Measurements from ENCODE around the gene FAAP100. TPM values are rescaled to one million over a fixed set of nuclear protein-coding genes. Genes with fewer than 3 reads are reported as not detected.

The FAAP100 gene
- total and polyA plus RNA-seq, 3 donors from 2014 or later: 17.6 to 45.8 (median 42.6) TPM

DNA sequence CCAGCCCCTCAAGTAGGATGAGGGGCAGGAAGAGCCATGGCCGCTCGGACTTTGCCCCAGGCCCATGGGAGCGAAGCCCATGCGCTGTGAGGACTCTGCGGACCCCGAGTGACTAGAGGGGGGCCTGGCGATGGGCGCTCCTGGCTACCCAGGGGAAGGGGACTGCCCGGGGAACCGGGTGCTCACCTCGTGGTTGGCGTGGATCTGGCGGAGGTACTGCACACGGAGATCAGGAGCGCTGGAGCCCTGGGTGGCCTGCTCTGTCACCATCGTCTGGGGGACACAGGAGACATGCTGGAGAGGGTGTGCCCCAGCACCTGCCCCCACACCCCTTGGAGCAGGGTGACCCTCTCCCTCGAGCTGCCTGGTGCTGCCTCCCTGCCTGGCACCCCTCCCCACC is 11.0 kb downstream of the FAAP100 start:
- intact Hi-C loops (cut with DNase I; ENCODE audit: low total_unique reads): no loop called here
- Histone ChIP-seq H3K36me3 (ENCODE audit: low read depth, missing control alignments) (no peaks in the 10 kb centered on the region), H3K4me3 (no peak overlapping the region), H3K27ac (no peak overlapping the region), H3K4me1 (peaks cover 6% of the 10 kb centered on the region), H3K27me3 (no peaks in the 10 kb centered on the region), H3K9me3 (no peaks in the 10 kb centered on the region)
- 89 to 94% methylated on average over 9 to 15 of the region's 17 CpGs for WGBS, 2 donors
- no peak for DNase-seq
- TF ChIP-seq POLR2A (IDR thresholded peaks at IDR 0.05) (no peak), CTCF (IDR thresholded peaks at IDR 0.05) (no peak)

DNA sequence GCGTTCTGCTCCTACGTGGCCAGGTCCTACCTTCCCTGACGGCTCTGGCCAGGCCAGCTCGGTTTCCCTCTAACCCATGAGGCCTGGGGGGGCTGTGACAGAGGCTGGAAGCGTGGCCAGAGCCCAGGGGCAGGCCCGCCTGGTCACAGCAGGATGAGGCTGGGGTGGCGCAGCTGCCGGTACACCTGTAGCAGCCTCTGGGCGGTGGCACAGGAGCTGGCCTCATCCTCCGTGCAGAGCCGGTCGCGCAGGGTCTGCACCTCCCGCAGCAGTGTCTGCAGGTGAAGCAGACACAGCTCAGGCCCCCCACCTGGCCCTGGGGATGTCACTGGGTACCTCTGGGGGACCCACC is 11.5 kb downstream of the FAAP100 start:
- no peaks in the 10 kb centered on the region for H3K9me3 ChIP-seq

DNA sequence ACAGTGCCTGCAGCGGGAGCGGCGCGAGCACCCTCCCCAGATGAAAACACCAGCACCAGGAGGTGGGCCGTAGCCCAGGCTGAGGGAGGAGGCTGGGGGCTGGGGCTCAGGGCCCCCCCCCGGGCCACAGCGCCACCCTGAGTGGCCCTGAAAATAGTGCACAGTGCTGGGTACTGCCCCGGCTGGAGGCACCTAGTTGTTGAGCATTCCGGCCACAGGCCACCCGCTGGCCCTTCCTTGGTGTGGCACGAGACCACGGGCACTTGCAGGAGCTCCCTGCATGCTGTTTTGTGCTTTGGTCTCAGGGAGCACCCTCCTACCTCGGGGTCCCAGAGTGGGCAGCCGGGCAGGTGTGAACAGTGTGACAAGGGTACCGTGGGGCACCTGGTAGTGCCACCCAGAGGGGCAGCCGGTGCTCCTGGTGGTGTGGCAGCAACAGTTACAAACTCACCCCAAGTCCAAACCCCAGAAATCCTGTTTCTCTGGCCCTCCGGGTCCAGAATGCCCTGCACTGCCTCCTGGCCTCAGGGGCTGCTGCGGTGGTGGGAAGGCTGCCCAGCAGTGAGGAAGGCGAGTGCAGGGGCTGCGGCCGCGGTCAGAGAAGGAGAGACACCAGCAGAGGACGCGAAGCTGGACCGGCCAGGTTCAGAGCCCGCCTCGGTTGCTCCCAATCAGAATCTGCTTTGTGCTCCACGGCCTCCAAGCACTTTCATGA is 12.0 kb downstream of the FAAP100 start:
- no peaks in the 10 kb centered on the region for H3K36me3 ChIP-seq (ENCODE audit: low read depth, missing control alignments)
- no peaks in the 10 kb centered on the region for H3K9me3 ChIP-seq
- WGBS, 2 donors: 95 to 96% methylated on average over 14 to 26 of the region's 28 CpGs
- H3K4me3 ChIP-seq: no peak overlapping the region
- H3K27ac ChIP-seq: no peak overlapping the region
- peaks cover 6% of the 10 kb centered on the region for H3K4me1 ChIP-seq
- no peak for DNase-seq
- intact Hi-C loops (cut with DNase I; ENCODE audit: low total_unique reads): no loop called here
- TF ChIP-seq POLR2A (IDR thresholded peaks at IDR 0.05): no peak
- no peak for TF ChIP-seq CTCF (IDR thresholded peaks at IDR 0.05)
- H3K27me3 ChIP-seq: no peaks in the 10 kb centered on the region

More for the DNA sequence above, 11.5 kb downstream of the FAAP100 start:
- WGBS, 2 donors: 80 to 97% methylated on average over 2 to 14 of the region's 14 CpGs
- Histone ChIP-seq H3K27me3 (no peaks in the 10 kb centered on the region), H3K4me1 (peaks cover 6% of the 10 kb centered on the region), H3K4me3 (no peak overlapping the region), H3K27ac (no peak overlapping the region), H3K36me3 (ENCODE audit: low read depth, missing control alignments) (no peaks in the 10 kb centered on the region)
- TF ChIP-seq POLR2A (IDR thresholded peaks at IDR 0.05) (no peak), CTCF (IDR thresholded peaks at IDR 0.05) (no peak)
- intact Hi-C loops (cut with DNase I; ENCODE audit: low total_unique reads): no loop called here
- DNase-seq: no peak

GRCh38 chr17:81539571-81539900 is 12.6 kb downstream of the FAAP100 start:
- intact Hi-C loops (cut with DNase I; ENCODE audit: low total_unique reads): no loop called here
- Histone ChIP-seq H3K27me3 (no peaks in the 10 kb centered on the region), H3K4me3 (no peak overlapping the region), H3K9me3 (no peaks in the 10 kb centered on the region), H3K4me1 (peaks cover 6% of the 10 kb centered on the region), H3K27ac (no peak overlapping the region), H3K36me3 (ENCODE audit: low read depth, missing control alignments) (no peaks in the 10 kb centered on the region)
- no peak for DNase-seq
- WGBS, 2 donors: 77 to 86% methylated on average over 7 to 10 of the region's 10 CpGs
- no peak for TF ChIP-seq POLR2A (IDR thresholded peaks at IDR 0.05)

DNA sequence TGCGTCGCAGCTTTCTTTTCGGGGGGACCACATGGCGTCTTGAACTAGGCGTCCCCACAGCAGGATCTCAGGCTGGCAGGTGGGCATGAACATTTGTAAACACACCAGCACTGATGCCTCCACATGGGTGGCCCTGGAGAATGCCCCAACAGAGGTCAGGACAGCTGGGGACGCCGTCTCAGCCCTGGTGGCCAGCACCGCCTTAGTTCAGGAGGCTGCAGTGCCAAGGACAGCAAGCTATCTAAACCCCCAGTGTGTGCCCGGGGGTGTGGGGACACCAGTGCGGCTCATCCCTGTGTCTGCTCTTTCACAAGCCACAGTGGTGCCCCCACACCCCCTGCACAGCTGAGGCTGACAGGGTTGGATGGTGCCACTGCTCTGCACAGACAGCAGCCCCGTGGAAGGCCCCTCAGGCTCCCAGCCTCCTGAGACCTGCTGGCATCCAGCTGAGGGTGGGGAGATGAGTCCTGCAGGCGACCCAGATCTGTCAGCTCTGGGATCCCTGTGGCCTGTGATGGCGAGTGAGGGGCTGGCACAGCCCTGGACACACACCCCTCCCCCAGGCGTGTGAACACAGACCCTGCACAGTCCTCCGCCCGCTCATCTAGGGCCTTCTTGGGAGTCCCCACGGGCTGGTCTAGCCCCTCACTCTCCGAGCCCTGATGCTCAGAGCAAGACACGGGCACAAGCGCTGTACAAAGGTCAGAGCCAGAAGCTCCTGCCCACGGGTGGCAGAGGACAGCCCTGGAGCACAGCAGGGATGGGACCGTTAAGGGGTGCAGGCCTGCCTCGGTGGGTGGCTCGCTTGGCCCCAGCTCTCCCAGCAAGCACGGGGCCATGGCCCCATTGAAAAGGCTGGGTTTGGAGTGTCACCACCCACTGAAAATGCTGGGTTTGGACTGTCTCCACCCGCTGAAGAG is 13.2 kb downstream of the FAAP100 start:
- no peak for DNase-seq
- WGBS, 2 donors: 90 to 93% methylated on average over 16 to 26 of the region's 26 CpGs
- Histone ChIP-seq H3K27me3 (no peaks in the 10 kb centered on the region), H3K9me3 (no peaks in the 10 kb centered on the region), H3K27ac (no peak overlapping the region), H3K36me3 (ENCODE audit: low read depth, missing control alignments) (no peaks in the 10 kb centered on the region), H3K4me3 (no peak overlapping the region), H3K4me1 (peaks cover 6% of the 10 kb centered on the region)
- intact Hi-C loops (cut with DNase I; ENCODE audit: low total_unique reads): no loop called here
- TF ChIP-seq CTCF (IDR thresholded peaks at IDR 0.05) (no peak), POLR2A (IDR thresholded peaks at IDR 0.05) (no peak)
